ENCODE results near the gene RASL10B. TPM values are rescaled to one million over a fixed set of nuclear protein-coding genes. Genes with fewer than 3 reads are reported as not detected.
A peak's percentile ranks its signal among the peaks of the same experiment; 100 is the strongest.

RASL10B gene
- total RNA-seq, 4 donors from 2014 or later = 9.9 to 63.8 (median 42.3) TPM

- DNase-seq (ENCODE audit: low spot score) (no peak), ATAC-seq (ENCODE audit: low FRiP score) (peak; percentile 34)
- TF ChIP-seq CTCF (IDR thresholded peaks at IDR 0.05) = no peak
Measured at GRCh38 chr17:35716897-35717465, 14.5 kb upstream of the RASL10B start.

GRCh38 chr17:35717475-35717874 lies 14.0 kb upstream of the RASL10B start:
- no peak for TF ChIP-seq CTCF (IDR thresholded peaks at IDR 0.05)
- peak; percentile 27 for ATAC-seq (ENCODE audit: low FRiP score)
- no peak for DNase-seq (ENCODE audit: low spot score)

GRCh38 chr17:35723735-35724134 lies 7.7 kb upstream of the RASL10B start:
- DNase-seq (ENCODE audit: low spot score) (no peak), ATAC-seq (ENCODE audit: low FRiP score) (no peak)
- no peak for TF ChIP-seq CTCF (IDR thresholded peaks at IDR 0.05)

GRCh38 chr17:35725058-35725457 lies 6.4 kb upstream of the RASL10B start:
- DNase-seq (ENCODE audit: low spot score) (no peak), ATAC-seq (ENCODE audit: low FRiP score) (no peak)
- no peak for TF ChIP-seq CTCF (IDR thresholded peaks at IDR 0.05)

GRCh38 chr17:35725802-35726126 lies 5.7 kb upstream of the RASL10B start:
- TF ChIP-seq CTCF (IDR thresholded peaks at IDR 0.05) = no peak
- no peak for DNase-seq (ENCODE audit: low spot score)
- no peak for ATAC-seq (ENCODE audit: low FRiP score)

GRCh38 chr17:35726127-35726952 lies 5.1 kb upstream of the RASL10B start:
- TF ChIP-seq CTCF (IDR thresholded peaks at IDR 0.05) = no peak
- peak; percentile 56 for DNase-seq (ENCODE audit: low spot score)

GRCh38 chr17:35726953-35727460 lies 4.4 kb upstream of the RASL10B start:
- no peak for ATAC-seq (ENCODE audit: low FRiP score)
- no peak for TF ChIP-seq CTCF (IDR thresholded peaks at IDR 0.05)
- DNase-seq (ENCODE audit: low spot score) = no peak

More at GRCh38 chr17:35726127-35726952, 5.1 kb upstream of the RASL10B start:
- no peak for ATAC-seq (ENCODE audit: low FRiP score)
